HG03442 (cell line): Measurements from ENCODE around the gene ARL15.

ENCODE experiments used
- ATAC-seq: cut with Tn5 transposase; IDR thresholded peaks from one replicate; pipeline ENCODE4 v1.9.1; 2021; ENCODE audit warnings: mild to moderate bottlenecking, moderate library complexity; ENCODE audit not compliant: unreplicated experiment

Gene ARL15

GRCh38 chr5:54214722-54215121, 95.7 kb downstream of the ARL15 start:
- ATAC-seq, result no peak

GRCh38 chr5:54212331-54212730, 98.0 kb downstream of the ARL15 start:
- ATAC-seq, result no peak

GRCh38 chr5:54211912-54212311, 98.5 kb downstream of the ARL15 start:
- no peak for ATAC-seq

- no peak for ATAC-seq
These were observed 102.8 kb downstream of the ARL15 start for GRCh38 chr5:54207566-54207965.

- peak; percentile 71 for ATAC-seq
These were observed 103.7 kb downstream of the ARL15 start for GRCh38 chr5:54206580-54207229.

GRCh38 chr5:54205918-54206317, 104.5 kb downstream of the ARL15 start:
- ATAC-seq, result no peak

GRCh38 chr5:54205453-54205852, 104.9 kb downstream of the ARL15 start:
- no peak for ATAC-seq

GRCh38 chr5:54197018-54197417, 113.4 kb downstream of the ARL15 start:
- no peak for ATAC-seq

- no peak for ATAC-seq
These were observed 114.7 kb downstream of the ARL15 start for GRCh38 chr5:54195701-54196100.

- no peak for ATAC-seq
These were observed 116.1 kb downstream of the ARL15 start for GRCh38 chr5:54194318-54194717.

GRCh38 chr5:54187694-54188093, 122.7 kb downstream of the ARL15 start:
- ATAC-seq, result no peak

- ATAC-seq, result no peak
These were observed 123.4 kb downstream of the ARL15 start for GRCh38 chr5:54186912-54187445.

- no peak for ATAC-seq
These were observed 124.3 kb downstream of the ARL15 start for GRCh38 chr5:54186108-54186507.

- ATAC-seq, result no peak
These were observed 125.6 kb downstream of the ARL15 start for GRCh38 chr5:54184806-54185205.

- no peak for ATAC-seq
These were observed 129.7 kb downstream of the ARL15 start for GRCh38 chr5:54180630-54181031.

GRCh38 chr5:54178991-54179390, 131.4 kb downstream of the ARL15 start:
- ATAC-seq, result no peak

GRCh38 chr5:54178207-54178606, 132.2 kb downstream of the ARL15 start:
- ATAC-seq, result peak; percentile 76

GRCh38 chr5:54177058-54177457, 133.3 kb downstream of the ARL15 start:
- no peak for ATAC-seq

GRCh38 chr5:54176066-54176830, 134.1 kb downstream of the ARL15 start:
- no peak for ATAC-seq

- no peak for ATAC-seq
These were observed 137.1 kb downstream of the ARL15 start for GRCh38 chr5:54173251-54173650.

GRCh38 chr5:54171645-54172384, 138.6 kb downstream of the ARL15 start:
- ATAC-seq, result no peak

- no peak for ATAC-seq
These were observed 144.7 kb downstream of the ARL15 start for GRCh38 chr5:54165687-54166086.
